Endothelial cell of umbilical vein (primary cell): Measurements from ENCODE around the gene CDH22. TPM values are rescaled to one million over a fixed set of nuclear protein-coding genes. Genes with fewer than 3 reads are reported as not detected.

Experiments used
- BruUV-seq: library from RNA; stranded (reverse); fragments of 400-500 nt; replicated peaks from 2 replicates; lab custom pipeline; 2021; lab: Mats Ljungman, UMichigan
- CTCF ChIA-PET: fragments of 300-600, 350-600 bp; sonication (Branson Sonifier 250); formaldehyde crosslinking; loops from one replicate; lab custom pipeline; 2021; ENCODE audit warnings: antibody characterized with exemption, inconsistent platforms; lab: Charles Lee
- POLR2A ChIA-PET: fragments of 300-600, 350-600 bp; sonication (Branson Sonifier 250); formaldehyde crosslinking; loops from one replicate; lab custom pipeline; 2021; ENCODE audit warnings: antibody characterized with exemption, inconsistent platforms; lab: Charles Lee
- DNase-seq: peaks from one replicate; pipeline ENCODE4 v3.0.0-alpha.2; 2011; ENCODE audit warnings: low read depth, low spot score
- FAIRE-seq: peaks from 2 replicates; lab custom pipeline; 2011; peaks lifted over from hg19 to GRCh38; lab: Jason Lieb, UNC
- H2AFZ ChIP-seq: 2 replicates; pipeline ENCODE4 v1.6.0; 2012; ENCODE audit warnings: low read depth, low read length, control low read depth, inconsistent platforms
- H3K27ac ChIP-seq: 2 replicates; pipeline ENCODE4 v1.5.1; 2011; ENCODE audit warnings: low read depth, mild to moderate bottlenecking, control low read depth, low read length, moderate library complexity; ENCODE audit not compliant: insufficient read depth
- H3K27me3 ChIP-seq, 2 experiments: 2 replicates each; pipeline versions ENCODE4 v1.6.0 to v1.6.1; 2011; ENCODE audit warnings: low read length in 2 of 2, mixed read lengths in 1 of 2; ENCODE audit not compliant: control insufficient read depth in 2 of 2, insufficient read depth in 2 of 2
- H3K36me3 ChIP-seq, 2 experiments: 2 replicates in 1 of 2; 3 replicates in 1 of 2; pipeline ENCODE4 v1.5.1; 2011; ENCODE audit warnings: low read length in 2 of 2, mild to moderate bottlenecking in 1 of 2, moderate library complexity in 1 of 2; ENCODE audit not compliant: control insufficient read depth in 2 of 2, insufficient read depth in 2 of 2; ENCODE audit errors: extremely low read depth in 1 of 2
- H3K4me1 ChIP-seq: 3 replicates; pipeline ENCODE4 v1.5.1; 2011; ENCODE audit warnings: mild to moderate bottlenecking, low read length; ENCODE audit not compliant: control insufficient read depth, insufficient read depth; ENCODE audit errors: extremely low read depth
- H3K4me2 ChIP-seq: 2 replicates; pipeline ENCODE4 v1.6.1; 2011; ENCODE audit warnings: low read length, control low read depth, mixed read lengths; ENCODE audit not compliant: insufficient read depth
- H3K4me3 ChIP-seq, 3 experiments: fragments of 200-600 bp in 1 of 3; sonication (generic), shearing (Covaris generic) in 1 of 3; replicated peaks in 1 of 3; 2 replicates each; pipeline ENCODE4 v1.5.1; 2011 to 2016; ENCODE audit warnings: control low read depth in 3 of 3, low read length in 3 of 3, mild to moderate bottlenecking in 2 of 3, inconsistent platforms in 1 of 3, low read depth in 1 of 3, moderate library complexity in 1 of 3; ENCODE audit not compliant: insufficient read depth in 1 of 3
- H3K79me2 ChIP-seq: 2 replicates; pipeline ENCODE4 v1.6.0; 2012; ENCODE audit warnings: low read length, inconsistent platforms; ENCODE audit not compliant: control insufficient read depth, insufficient read depth
- H3K9ac ChIP-seq: replicated peaks from 2 replicates; pipeline ENCODE3; 2011; ENCODE audit warnings: low read length, control low read depth; ENCODE audit not compliant: insufficient read depth; ENCODE audit errors: extremely low read depth
- H3K9me1 ChIP-seq: replicated peaks from 3 replicates; pipeline ENCODE4 v1.6.0; 2011; ENCODE audit warnings: mild to moderate bottlenecking, low read length; ENCODE audit not compliant: control insufficient read depth, insufficient read depth; ENCODE audit errors: extremely low read depth
- H3K9me3 ChIP-seq: replicated peaks from 2 replicates; pipeline ENCODE4 v1.5.1; 2012; ENCODE audit warnings: low read length, inconsistent platforms; ENCODE audit not compliant: control insufficient read depth, insufficient read depth
- H4K20me1 ChIP-seq: replicated peaks from 2 replicates; pipeline ENCODE3; 2011; ENCODE audit warnings: mild to moderate bottlenecking, low read length; ENCODE audit not compliant: control insufficient read depth, insufficient read depth; ENCODE audit errors: extremely low read depth
- EZH2 ChIP-seq: IDR thresholded peaks from 2 replicates; pipeline ENCODE4 v1.6.1; 2012; ENCODE audit warnings: borderline replicate concordance, low read depth, mild to moderate bottlenecking, moderate library complexity, low read length, inconsistent platforms; ENCODE audit not compliant: severe bottlenecking
- FOS ChIP-seq: IDR thresholded peaks from 2 replicates; pipeline ENCODE4 v1.6.1; 2011; ENCODE audit warnings: mild to moderate bottlenecking, low read length, moderate library complexity, borderline replicate concordance; ENCODE audit not compliant: insufficient read depth
- GATA2 ChIP-seq: IDR thresholded peaks from 2 replicates; pipeline ENCODE4 v1.7.0; 2011; ENCODE audit warnings: low read depth, mild to moderate bottlenecking, moderate library complexity, mixed read lengths, low read length; ENCODE audit not compliant: insufficient read length, insufficient read depth
- JUN ChIP-seq: IDR thresholded peaks from 2 replicates; pipeline ENCODE4 v1.6.1; 2011; ENCODE audit warnings: borderline replicate concordance, low read depth; ENCODE audit not compliant: insufficient read length, insufficient read depth
- MAX ChIP-seq: IDR thresholded peaks from 2 replicates; pipeline ENCODE4 v1.6.1; 2011; ENCODE audit not compliant: insufficient read depth, insufficient read length
- MYC ChIP-seq: IDR thresholded peaks from one replicate; pipeline ENCODE4 v1.6.1; 2011; ENCODE audit warnings: mild to moderate bottlenecking, low read depth, low read length
- POLR2A ChIP-seq: IDR thresholded peaks from 2 replicates; pipeline ENCODE4 v1.6.1; 2012; ENCODE audit warnings: low read depth, mild to moderate bottlenecking, control low read depth, low read length
- POLR2AphosphoS5 ChIP-seq: IDR thresholded peaks from 2 replicates; pipeline ENCODE4 v1.6.1; 2012; ENCODE audit warnings: low read depth, mild to moderate bottlenecking, control low read depth, low read length, moderate library complexity; ENCODE audit not compliant: insufficient read depth
- dilution Hi-C: fragments of 300-500 bp; cut with MboI; formaldehyde crosslinking; loops from one replicate; pipeline ENCODE4 v1.15.0; 2019; ENCODE audit warnings: low sequenced_read_pairs; ENCODE audit not compliant: extremely low pct_ligation_motif_present
- intact Hi-C: fragments of 100-400 bp; cut with micrococcal nuclease; formaldehyde crosslinking; loops from one replicate; pipeline ENCODE4 v1.10.0; 2022
- polyA plus RNA-seq, 4 experiments: library from polyadenylated mRNA; depleted of rRNA in 3 of 4; stranded (reverse) in 3 of 4; unstranded in 1 of 4; fragments of >200 nt; gene quantifications; 2 replicates each; pipeline versions ENCODE4 v1.2.1 to v1.2.3, GENCODE V29; 2011 to 2012; ENCODE audit warnings: missing spikeins in 1 of 4
- total RNA-seq: library from RNA; stranded (reverse); gene quantifications from 2 replicates; pipeline ENCODE4 v1.2.3, GENCODE V29; 2021
- TF ChIP-seq, protein P1 (sequence below), 2 donors: IDR thresholded peaks; 1 replicate in 1 of 2; 2 replicates in 1 of 2; pipeline ENCODE4 v1.5.1; 2011; ENCODE audit warnings: low read length in 2 of 2, mild to moderate bottlenecking in 2 of 2, moderate library complexity in 2 of 2, control low read depth in 1 of 2, inconsistent platforms in 1 of 2, low read depth in 1 of 2; ENCODE audit not compliant: insufficient read depth in 1 of 2; ENCODE audit errors: extremely low read depth in 1 of 2

CDH22 gene
- total and polyA plus RNA-seq, 2 donors (not counting 3 experiments of a cell fraction or from before 2014, with no cell fraction given) = not detected

- Histone ChIP-seq H3K4me3 (no peak overlapping the region), H3K9me1 (no peaks in the 10 kb centered on the region), H3K4me1 (no peaks in the 10 kb centered on the region), H3K27ac (no peak overlapping the region), H3K27me3 (no peaks in the 10 kb centered on the region), H3K9me3 (no peaks in the 10 kb centered on the region), H3K36me3 (no peaks in the 10 kb centered on the region), H4K20me1 (no peaks in the 10 kb centered on the region), H2AFZ (no peak overlapping the region), H3K79me2 (no peaks in the 10 kb centered on the region), H3K9ac (no peak overlapping the region), H3K4me2 (no peak overlapping the region)
- no peak for FAIRE-seq
- dilution Hi-C loops (no loop called here), intact Hi-C loops (no loop called here)
- TF ChIP-seq POLR2A (no peak), MAX (no peak), POLR2AphosphoS5 (no peak), JUN (no peak), FOS (no peak), MYC (no peak), GATA2 (no peak), EZH2 (no peak)
- TF ChIP-seq, protein P1, sequence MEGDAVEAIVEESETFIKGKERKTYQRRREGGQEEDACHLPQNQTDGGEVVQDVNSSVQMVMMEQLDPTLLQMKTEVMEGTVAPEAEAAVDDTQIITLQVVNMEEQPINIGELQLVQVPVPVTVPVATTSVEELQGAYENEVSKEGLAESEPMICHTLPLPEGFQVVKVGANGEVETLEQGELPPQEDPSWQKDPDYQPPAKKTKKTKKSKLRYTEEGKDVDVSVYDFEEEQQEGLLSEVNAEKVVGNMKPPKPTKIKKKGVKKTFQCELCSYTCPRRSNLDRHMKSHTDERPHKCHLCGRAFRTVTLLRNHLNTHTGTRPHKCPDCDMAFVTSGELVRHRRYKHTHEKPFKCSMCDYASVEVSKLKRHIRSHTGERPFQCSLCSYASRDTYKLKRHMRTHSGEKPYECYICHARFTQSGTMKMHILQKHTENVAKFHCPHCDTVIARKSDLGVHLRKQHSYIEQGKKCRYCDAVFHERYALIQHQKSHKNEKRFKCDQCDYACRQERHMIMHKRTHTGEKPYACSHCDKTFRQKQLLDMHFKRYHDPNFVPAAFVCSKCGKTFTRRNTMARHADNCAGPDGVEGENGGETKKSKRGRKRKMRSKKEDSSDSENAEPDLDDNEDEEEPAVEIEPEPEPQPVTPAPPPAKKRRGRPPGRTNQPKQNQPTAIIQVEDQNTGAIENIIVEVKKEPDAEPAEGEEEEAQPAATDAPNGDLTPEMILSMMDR (IDR thresholded peaks at IDR 0.05; ENCODE audit: extremely low read depth in 1 of 2, insufficient read depth in 1 of 2, low read depth in 1 of 2, low read length in 2 of 2) = no peak
- no peak for DNase-seq
- BruUV-seq = no TSS peak
- ChIA-PET CTCF (interaction anchor here (1.2 to 1.4 kb wide), 2 partner anchors 10 to 287 kb away, joined by 3 read pairs; no protein-coding TSS in a partner anchor), POLR2A (no interaction called here)
Measured at GRCh38 chr20:46273717-46274116, 34.6 kb downstream of the CDH22 start.
